Activated gamma-delta T cell treated with anti-CD3 and anti-CD28 coated beads, Interleukin-2, amount 50 U/mL, for 16 hours (primary cell): Measurements from ENCODE around the gene APLP2.
"Not testable (repeated sequence)": the region's sequence is repeated elsewhere in the genome, so short reads cannot be mapped to it uniquely, and the experiment has no call there.

ENCODE experiments used
- DNase-seq: peaks from one replicate; pipeline ENCODE4 v3.0.0-alpha.2; 2020; ENCODE audit warnings: low read depth

The APLP2 gene

DNA sequence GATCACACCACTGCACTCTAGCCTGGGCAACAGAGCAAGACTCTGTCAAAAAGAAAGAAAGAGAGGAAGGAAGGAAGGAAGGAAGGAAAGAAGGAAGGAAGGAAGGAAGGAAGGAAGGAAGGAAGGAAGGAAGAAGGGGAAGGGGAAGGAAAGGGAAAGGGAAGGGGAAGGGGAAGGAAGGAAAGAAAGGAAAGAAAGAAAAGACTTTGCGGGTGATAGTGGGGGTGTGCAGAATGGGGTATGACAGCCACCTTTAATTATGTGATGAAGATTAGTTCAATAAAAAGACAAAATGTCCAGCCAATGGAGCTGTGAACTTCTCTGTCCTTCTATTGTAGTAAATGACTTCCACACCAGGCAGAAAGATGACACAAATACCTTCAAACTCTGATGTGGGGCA lies 8.7 kb upstream of the APLP2 start:
- no peak for DNase-seq

DNA sequence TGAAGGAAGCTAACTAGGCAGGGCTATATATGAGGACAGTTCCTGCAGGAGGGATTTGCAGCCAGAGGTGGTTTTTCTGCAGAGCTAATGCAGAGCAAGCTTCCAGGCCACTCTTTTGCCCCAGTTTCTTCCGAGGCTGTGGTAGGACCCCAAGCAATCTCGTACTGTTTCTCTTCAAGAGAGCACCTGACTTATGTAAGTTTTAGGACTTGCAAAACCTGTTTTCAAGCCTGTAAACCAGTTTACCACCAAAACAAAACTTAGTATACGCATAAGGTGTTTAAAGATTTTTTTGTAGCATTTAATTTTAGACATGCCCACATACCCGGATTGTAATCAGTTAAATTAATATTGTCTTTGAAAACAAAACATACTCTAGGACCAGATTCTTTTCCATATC lies 7.7 kb upstream of the APLP2 start:
- no peak for DNase-seq

- DNase-seq, result no peak
Measured at GRCh38 chr11:130063451-130063850, 6.2 kb upstream of the APLP2 start.

DNA sequence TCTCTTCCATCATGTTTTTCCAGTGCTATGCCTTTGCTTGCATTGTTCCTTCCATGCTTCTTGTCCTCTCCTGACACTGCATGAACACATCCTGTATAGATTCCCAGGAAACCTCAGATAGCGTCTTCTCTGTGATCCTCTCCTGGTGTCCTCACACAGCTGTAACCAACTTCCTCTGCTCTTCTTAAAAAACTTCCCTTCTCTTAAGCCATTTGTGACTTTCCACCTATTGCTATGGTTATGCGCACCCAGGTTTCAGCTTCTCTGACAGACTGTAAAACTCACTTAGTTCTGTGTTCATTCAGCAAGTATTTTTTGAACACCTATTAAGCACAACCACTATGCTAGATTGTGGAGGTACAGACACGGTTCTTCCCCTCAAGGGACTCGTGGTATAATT lies 5.1 kb upstream of the APLP2 start:
- no peak for DNase-seq

- DNase-seq, result no peak
Measured at GRCh38 chr11:130066338-130066737, 3.4 kb upstream of the APLP2 start.

- DNase-seq, result no peak
Measured at GRCh38 chr11:130068546-130068985, 1.1 kb upstream of the APLP2 start.

DNA sequence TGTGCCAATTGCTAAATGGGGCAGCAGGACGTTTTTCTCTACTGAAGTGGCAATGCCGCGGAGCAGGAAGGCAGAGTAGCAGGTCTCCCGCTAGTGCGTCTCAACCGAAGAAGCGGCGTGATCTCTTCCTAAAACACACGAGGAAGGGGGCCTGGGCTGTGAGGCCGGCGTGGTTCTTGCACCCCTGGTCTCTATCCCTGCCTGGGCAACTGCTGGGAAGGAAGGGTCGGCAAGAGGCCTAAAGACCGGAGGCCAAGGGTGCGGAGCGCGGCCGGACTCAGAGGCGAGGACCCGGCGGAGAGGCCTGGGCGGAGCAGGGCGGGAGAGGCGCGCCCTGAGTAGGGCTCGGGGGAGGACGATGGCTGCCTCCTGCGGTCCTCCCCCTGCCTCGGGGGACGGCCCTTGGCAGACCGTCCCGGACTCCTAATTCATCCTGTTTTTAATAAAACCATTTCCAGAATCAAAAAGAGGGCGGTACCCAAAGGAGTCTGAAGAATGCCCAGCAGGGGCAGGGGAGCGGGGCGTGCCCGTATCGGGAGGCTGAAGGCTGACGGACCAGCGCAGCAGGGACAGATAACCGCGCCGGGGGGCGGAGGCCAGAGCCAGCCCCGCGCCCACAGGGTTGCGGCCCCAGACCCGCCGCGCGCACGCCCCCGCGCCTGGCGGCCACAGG lies 572 bp upstream of the APLP2 start:
- peak; percentile 24 for DNase-seq

DNA sequence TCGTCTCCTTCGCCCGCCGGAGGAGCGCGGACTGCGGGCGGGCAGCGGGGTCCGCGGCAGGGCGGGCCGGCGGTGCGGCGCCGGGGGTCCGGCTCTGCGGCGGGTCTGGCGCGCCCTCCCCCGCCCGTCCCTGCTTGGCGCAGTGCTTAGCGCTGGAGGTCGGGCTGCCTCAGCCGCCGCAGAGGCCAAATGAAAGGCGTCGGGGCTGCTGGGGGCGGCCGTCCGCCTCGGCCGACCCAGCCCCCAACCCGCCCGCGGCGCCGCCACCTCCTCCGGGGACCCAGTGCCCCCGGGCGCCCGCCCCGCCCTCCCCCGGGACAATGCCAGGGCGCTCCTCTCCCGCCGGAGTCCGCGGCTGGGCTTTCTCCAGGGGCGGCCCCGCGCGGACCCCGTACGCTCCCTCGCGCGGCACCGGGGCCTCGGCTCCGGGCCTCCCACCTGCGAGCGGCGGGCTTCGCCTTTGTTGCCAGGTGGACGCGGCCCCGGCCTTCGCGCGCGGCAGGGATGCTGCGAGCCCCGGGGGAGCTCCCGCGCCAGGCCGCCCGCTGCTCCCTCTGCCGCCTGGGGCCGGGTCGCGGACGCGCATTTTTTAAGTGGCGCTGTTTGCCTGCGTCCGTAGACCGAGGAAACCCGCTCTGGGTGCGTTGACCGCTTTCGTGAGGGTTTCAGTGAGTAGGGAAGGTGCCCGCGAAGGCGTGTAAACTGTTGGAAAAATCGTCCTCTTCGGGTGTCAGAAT lies 583 bp downstream of the APLP2 start:
- peak; percentile 27 for DNase-seq

DNA sequence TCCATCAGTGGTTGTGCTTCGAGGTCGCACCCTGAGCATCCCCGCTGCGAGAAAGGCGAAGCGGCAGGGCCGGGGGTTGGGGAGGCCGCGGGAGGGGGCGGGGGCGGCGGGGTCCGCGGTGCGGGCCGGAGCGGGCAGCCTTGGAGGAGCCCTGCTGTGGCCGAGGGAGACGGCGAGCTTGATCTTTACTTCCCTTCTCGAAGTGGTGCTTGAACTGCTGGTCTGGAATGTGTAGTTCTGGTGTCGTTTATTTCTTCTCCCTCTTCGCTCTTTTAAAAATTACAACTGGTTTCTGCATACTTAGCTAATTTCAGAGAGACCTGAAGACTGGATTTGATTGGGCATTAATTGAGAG lies 1.1 kb downstream of the APLP2 start:
- DNase-seq, result no peak

DNA sequence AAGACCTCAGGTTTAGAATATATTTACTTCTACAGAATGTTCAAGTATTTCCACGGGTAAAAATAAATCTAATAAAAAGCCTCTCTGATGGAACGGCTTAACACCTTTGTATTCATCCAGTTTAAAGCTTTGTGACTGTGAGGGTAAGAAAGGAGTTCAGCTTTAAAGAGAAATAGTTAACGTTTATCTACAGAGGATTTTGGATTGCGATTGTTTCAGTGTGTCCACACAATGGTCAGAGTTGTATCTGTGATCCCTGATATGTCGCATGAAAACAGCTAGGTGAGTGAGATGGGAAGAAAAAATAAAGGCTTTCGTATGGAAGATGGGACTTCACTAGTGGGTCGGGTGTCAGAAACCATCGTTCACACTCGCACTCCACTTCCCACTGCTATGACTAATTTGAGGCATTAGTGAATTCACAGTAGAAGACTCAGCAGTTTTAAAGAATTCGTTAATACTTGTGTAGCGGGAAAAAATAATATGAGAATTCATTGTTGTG lies 1.6 kb downstream of the APLP2 start:
- no peak for DNase-seq

DNA sequence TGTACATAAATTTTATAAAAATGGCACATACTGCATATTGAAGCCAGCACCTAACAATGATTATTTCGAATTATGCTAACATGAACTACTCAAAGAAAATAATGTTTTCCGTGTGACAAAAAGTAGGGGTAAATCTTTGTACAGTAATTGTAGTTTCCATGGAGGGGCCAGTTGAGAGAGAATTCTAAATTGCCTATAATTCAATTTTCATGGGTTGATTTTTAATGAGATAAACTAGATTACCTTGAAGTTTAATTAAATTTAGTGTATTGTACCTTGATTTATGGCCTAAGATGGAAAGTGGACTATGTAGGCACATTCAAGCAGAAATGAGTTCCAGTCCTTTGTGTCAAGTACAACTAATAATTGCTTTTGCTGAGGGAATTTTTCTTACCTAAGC lies 5.0 kb downstream of the APLP2 start:
- DNase-seq, result no peak

DNA sequence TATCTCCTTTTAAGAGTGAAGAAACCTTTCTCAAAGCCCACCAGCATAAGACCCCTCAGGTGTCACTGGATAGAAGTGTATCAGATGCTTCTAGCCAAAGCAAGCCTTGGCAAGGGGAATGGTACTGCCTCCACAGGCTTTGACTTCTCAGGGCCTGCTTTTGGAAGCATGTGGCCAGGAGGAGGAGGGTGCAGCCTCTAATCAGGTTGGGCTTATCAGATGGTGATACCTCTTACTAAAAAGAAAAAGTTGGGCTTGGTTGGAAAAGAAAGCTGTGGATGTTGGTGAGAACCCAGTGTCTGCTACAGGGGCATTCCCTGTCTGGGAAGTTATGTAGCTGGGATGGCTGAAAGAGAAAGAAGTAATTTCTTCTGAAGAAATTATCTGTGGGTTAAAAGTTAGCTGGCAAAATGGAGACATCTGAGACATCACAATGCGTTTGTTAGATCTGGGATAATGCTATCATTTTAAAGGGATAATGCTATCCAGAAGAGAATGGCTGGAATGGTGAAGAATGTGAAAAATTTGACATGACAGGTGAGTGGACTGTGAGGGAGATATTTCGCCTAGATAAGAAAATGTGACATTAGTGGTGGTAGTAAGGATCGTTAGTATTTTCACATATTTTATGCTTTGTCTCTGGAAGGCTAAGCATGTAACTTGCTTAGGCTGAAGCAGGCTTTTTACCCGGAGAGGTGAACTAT lies 7.2 kb downstream of the APLP2 start:
- no peak for DNase-seq

GRCh38 chr11:130077671-130078070 lies 8.0 kb downstream of the APLP2 start:
- DNase-seq, result no peak

DNA sequence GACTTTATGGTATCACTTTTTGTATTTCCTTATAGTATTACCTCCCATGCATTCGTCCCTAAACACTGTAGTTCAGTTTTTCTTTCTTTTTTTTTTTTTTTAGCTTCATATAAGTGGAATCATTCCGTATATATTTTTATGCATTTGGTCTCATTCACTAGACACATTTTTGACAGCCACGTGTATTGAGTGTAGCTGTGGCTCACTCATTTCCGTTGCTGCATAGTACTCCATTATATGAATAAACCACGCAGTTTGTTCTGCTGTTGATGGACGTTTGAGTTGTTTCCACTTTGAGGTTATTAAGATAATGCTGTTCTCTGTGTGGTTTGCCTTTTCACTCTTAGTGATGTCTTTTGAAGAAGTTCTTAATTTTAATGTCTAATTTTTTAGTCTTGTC lies 8.4 kb downstream of the APLP2 start:
- DNase-seq, result no peak

GRCh38 chr11:130085671-130086290 lies 16.1 kb downstream of the APLP2 start:
- DNase-seq, result no peak

GRCh38 chr11:130086669-130087068 lies 17.0 kb downstream of the APLP2 start:
- DNase-seq, result no peak

DNA sequence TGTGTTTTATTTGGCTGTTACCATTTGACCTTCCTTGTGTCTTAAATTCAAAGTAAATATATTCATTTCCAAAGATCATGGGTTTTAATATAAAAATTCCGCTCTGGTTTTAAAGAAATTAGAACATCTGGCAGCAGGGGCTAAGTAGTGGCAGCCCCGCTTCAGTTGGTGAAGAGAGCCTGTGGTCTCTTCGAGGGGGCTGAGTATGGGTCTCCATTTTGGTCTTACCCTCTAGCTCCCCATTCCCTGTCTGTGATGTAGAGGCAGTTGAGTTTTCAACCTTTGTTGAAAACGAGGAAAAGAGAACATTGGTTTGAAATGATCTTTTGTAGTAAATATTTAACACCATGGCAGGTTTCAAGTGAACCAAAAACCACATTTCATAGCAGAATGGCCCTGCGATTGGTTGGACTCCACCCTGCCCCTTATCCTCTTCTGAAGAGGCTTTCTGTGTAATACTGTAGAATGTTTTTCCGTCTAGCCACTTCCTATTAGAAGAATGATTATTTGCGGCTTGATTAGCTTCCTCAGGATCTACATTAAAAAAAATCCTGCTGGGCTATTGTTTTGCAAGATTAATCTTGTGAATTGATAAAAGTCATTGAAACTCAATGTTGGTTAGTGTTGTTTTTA lies 17.7 kb downstream of the APLP2 start:
- DNase-seq, result no peak

GRCh38 chr11:130088217-130088616 lies 18.5 kb downstream of the APLP2 start:
- DNase-seq, result no peak

- DNase-seq, result no peak
Measured at GRCh38 chr11:130088919-130089673, 19.4 kb downstream of the APLP2 start.

GRCh38 chr11:130089674-130090073 lies 20.0 kb downstream of the APLP2 start:
- DNase-seq, result no peak

DNA sequence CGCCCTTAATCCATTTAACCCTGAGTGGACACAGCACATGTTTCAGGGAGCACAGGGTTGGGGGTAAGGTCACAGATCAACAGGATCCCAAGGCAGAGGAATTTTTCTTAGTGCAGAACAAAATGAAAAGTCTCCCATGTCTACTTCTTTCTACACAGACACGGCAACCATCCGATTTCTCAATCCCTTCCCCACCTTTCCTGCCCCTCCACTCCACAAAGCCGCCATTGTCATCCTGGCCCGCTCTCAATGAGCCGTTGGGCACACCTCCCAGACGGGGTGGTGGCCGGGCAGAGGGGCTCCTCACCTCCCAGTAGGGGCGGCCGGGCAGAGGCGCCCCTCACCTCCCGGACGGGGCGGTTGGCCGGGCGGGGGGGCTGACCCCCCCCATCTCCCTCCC lies 20.8 kb downstream of the APLP2 start:
- not testable (repeated sequence) for DNase-seq
